IMR-90 (cell line): Measurements from ENCODE around the gene ZMYM4. TPM values are rescaled to one million over a fixed set of nuclear protein-coding genes. Genes with fewer than 3 reads are reported as not detected.

ENCODE experiments used
- ATAC-seq: fragments of 200-7000 bp; cut with Tn5 transposase; 2 replicates; pipeline ENCODE4 v1.9.1; 2020; ENCODE audit warnings: low read depth, mild to moderate bottlenecking, moderate library complexity
- BruUV-seq: library from RNA; stranded (reverse); fragments of 400-500 nt; replicated peaks from 2 replicates; lab custom pipeline; 2021; lab: Mats Ljungman, UMichigan
- CTCF ChIA-PET: fragments of 300-600 bp; formaldehyde crosslinking; extraction: SDS; loops from one replicate; lab custom pipeline; 2021; ENCODE audit warnings: antibody characterized with exemption; lab: Yijun Ruan, JAX
- POLR2A ChIA-PET: fragments of 300-600 bp; sonication (Branson Sonifier 250); formaldehyde crosslinking; loops from one replicate; lab custom pipeline; 2022; ENCODE audit warnings: antibody characterized with exemption; ENCODE audit not compliant: unreplicated experiment; lab: Charles Lee
- DNase-seq: peaks from one replicate; pipeline ENCODE4 v3.0.0; 2013
- H2AFZ ChIP-seq: replicated peaks from 2 replicates; pipeline ENCODE3; 2013; ENCODE audit warnings: low read length, mild to moderate bottlenecking; ENCODE audit not compliant: poor library complexity
- H2AK5ac ChIP-seq: 2 replicates; pipeline ENCODE4 v1.6.1; 2013; ENCODE audit warnings: low read depth, low read length, inconsistent platforms
- H2AK9ac ChIP-seq: replicated peaks from 2 replicates; pipeline ENCODE3; 2013; ENCODE audit warnings: mild to moderate bottlenecking, low read depth, low read length, moderate library complexity; ENCODE audit not compliant: poor library complexity
- H2BK120ac ChIP-seq: 2 replicates; pipeline ENCODE4 v1.6.1; 2013; ENCODE audit warnings: low read depth, low read length, inconsistent platforms
- H2BK15ac ChIP-seq: 3 replicates; pipeline ENCODE4 v1.6.1; 2013; ENCODE audit warnings: low read depth, low read length, inconsistent platforms
- H2BK20ac ChIP-seq: 2 replicates; pipeline ENCODE4 v1.6.1; 2013; ENCODE audit warnings: low read depth, mild to moderate bottlenecking, inconsistent platforms, low read length, moderate library complexity
- H2BK5ac ChIP-seq: 2 replicates; pipeline ENCODE4 v1.6.1; 2013; ENCODE audit warnings: mild to moderate bottlenecking, low read depth, low read length, inconsistent platforms; ENCODE audit not compliant: poor library complexity, severe bottlenecking
- H3K14ac ChIP-seq: replicated peaks from 2 replicates; pipeline ENCODE4 v1.6.1; 2013; ENCODE audit warnings: low read depth, low read length, inconsistent platforms
- H3K18ac ChIP-seq: 2 replicates; pipeline ENCODE4 v1.6.1; 2013; ENCODE audit warnings: low read depth, low read length, control low read depth
- H3K23ac ChIP-seq: 2 replicates; pipeline ENCODE4 v1.6.1; 2013; ENCODE audit warnings: low read depth, low read length, inconsistent platforms
- H3K27ac ChIP-seq: 2 replicates; pipeline ENCODE4 v1.5.1; 2013; ENCODE audit warnings: mild to moderate bottlenecking, control low read depth, low read length; ENCODE audit not compliant: insufficient read depth
- H3K27me3 ChIP-seq: 2 replicates; pipeline ENCODE4 v1.6.1; 2013; ENCODE audit warnings: low read length; ENCODE audit not compliant: control insufficient read depth, insufficient read depth
- H3K36me3 ChIP-seq: 2 replicates; pipeline ENCODE4 v1.6.1; 2013; ENCODE audit warnings: low read length, mixed read lengths; ENCODE audit not compliant: control insufficient read depth, insufficient read depth
- H3K4ac ChIP-seq: 2 replicates; pipeline ENCODE4 v1.6.1; 2013; ENCODE audit warnings: low read depth, low read length, inconsistent platforms
- H3K4me1 ChIP-seq: 2 replicates; pipeline ENCODE4 v1.6.1; 2013; ENCODE audit warnings: low read length, mixed read lengths; ENCODE audit not compliant: control insufficient read depth, insufficient read depth
- H3K4me2 ChIP-seq: 2 replicates; pipeline ENCODE4 v1.6.1; 2013; ENCODE audit warnings: low read depth, mild to moderate bottlenecking, control low read depth, low read length, moderate library complexity
- H3K4me3 ChIP-seq: 2 replicates; pipeline ENCODE4 v1.5.1; 2013; ENCODE audit warnings: low read depth, mild to moderate bottlenecking, control low read depth, low read length, moderate library complexity; ENCODE audit not compliant: insufficient read depth
- H3K56ac ChIP-seq: 2 replicates; pipeline ENCODE4 v1.6.1; 2013; ENCODE audit warnings: low read length, inconsistent platforms; ENCODE audit not compliant: insufficient read depth; ENCODE audit errors: extremely low read depth
- H3K79me1 ChIP-seq, 2 experiments: 2 replicates each; pipeline ENCODE4 v1.6.1; 2013; ENCODE audit warnings: low read length in 2 of 2, inconsistent platforms in 1 of 2, low read depth in 1 of 2
- H3K9ac ChIP-seq: 2 replicates; pipeline ENCODE4 v1.6.1; 2013; ENCODE audit warnings: low read depth, low read length, control low read depth
- H3K9me1 ChIP-seq: 2 replicates; pipeline ENCODE4 v1.6.1; 2013; ENCODE audit warnings: low read length, inconsistent platforms; ENCODE audit not compliant: insufficient read depth
- H3K9me3 ChIP-seq: 2 replicates; pipeline ENCODE4 v1.6.1; 2013; ENCODE audit warnings: low read length; ENCODE audit not compliant: control insufficient read depth, insufficient read depth
- H4K20me1 ChIP-seq: 2 replicates; pipeline ENCODE4 v1.6.1; 2013; ENCODE audit warnings: low read length, inconsistent platforms; ENCODE audit not compliant: insufficient read depth
- H4K5ac ChIP-seq: 2 replicates; pipeline ENCODE4 v1.6.1; 2013; ENCODE audit warnings: mild to moderate bottlenecking, low read depth, low read length, control low read depth
- H4K8ac ChIP-seq, 2 experiments: 2 replicates each; pipeline ENCODE4 v1.6.1; 2013; ENCODE audit warnings: low read depth in 2 of 2, low read length in 2 of 2, control low read depth in 1 of 2, inconsistent platforms in 1 of 2
- H4K91ac ChIP-seq: 2 replicates; pipeline ENCODE4 v1.6.1; 2013; ENCODE audit warnings: low read depth, low read length, inconsistent platforms; ENCODE audit not compliant: insufficient read depth
- CEBPB ChIP-seq: IDR thresholded peaks from 2 replicates; pipeline ENCODE4 v1.6.1; 2012; ENCODE audit warnings: low read depth, low read length, improper control_type of control experiment
- CHD1 ChIP-seq: IDR thresholded peaks from 2 replicates; pipeline ENCODE4 v1.6.1; 2012; ENCODE audit warnings: low read depth, low read length, improper control_type of control experiment
- CTCF ChIP-seq: conservative IDR thresholded peaks from 2 replicates; pipeline ENCODE4 v1.5.1; 2012; ENCODE audit warnings: mild to moderate bottlenecking, low read depth, low read length, improper control_type of control experiment
- ELK1 ChIP-seq: fragments of 150-350 bp; IDR thresholded peaks from 2 replicates; pipeline ENCODE4 v1.6.1; 2016; ENCODE audit warnings: low read depth, mild to moderate bottlenecking, low read length, moderate library complexity, borderline replicate concordance
- FOS ChIP-seq: fragments of 150-350 bp; IDR thresholded peaks from 2 replicates; pipeline ENCODE4 v1.6.1; 2016; ENCODE audit warnings: low read depth, low read length
- MAZ ChIP-seq: IDR thresholded peaks from 2 replicates; pipeline ENCODE4 v1.6.1; 2012; ENCODE audit warnings: low read depth, mild to moderate bottlenecking, low read length, improper control_type of control experiment, moderate library complexity, borderline replicate concordance
- MXI1 ChIP-seq: IDR thresholded peaks from 2 replicates; pipeline ENCODE4 v1.6.1; 2012; ENCODE audit warnings: low read depth, mild to moderate bottlenecking, low read length, moderate library complexity, borderline replicate concordance
- NFE2L2 ChIP-seq: fragments of 150-350 bp; IDR thresholded peaks from 2 replicates; pipeline ENCODE4 v1.6.1; 2016; ENCODE audit warnings: low read depth, mild to moderate bottlenecking, low read length
- RFX5 ChIP-seq: IDR thresholded peaks from 2 replicates; pipeline ENCODE4 v1.8.0; 2012; ENCODE audit warnings: low read depth, mild to moderate bottlenecking, low read length, moderate library complexity
- WGBS, 2 experiments: methylation state at CpG; one replicate each; pipeline versions ENCODE4 v1.1.5 to v1.1.7; 2013; ENCODE audit warnings: missing lambda C conversion rate in 2 of 2; ENCODE audit not compliant: insufficient read length in 1 of 2; ENCODE audit errors: extremely low coverage in 2 of 2; 5-methylcytosine and 5-hydroxymethylcytosine counted together
- dilution Hi-C: fragments of 300-500 bp; cut with HindIII; formaldehyde crosslinking; loops from one replicate; pipeline ENCODE4 v1.14.3; 2018; ENCODE audit warnings: low sequenced_read_pairs; ENCODE audit not compliant: unreplicated experiment
- in situ Hi-C: fragments of 300-500 bp; cut with MboI; formaldehyde crosslinking; loops from 3 replicates; pipeline ENCODE4 v1.14.3; 2019; ENCODE audit warnings: low sequenced_read_pairs, inconsistent platforms, mixed read lengths
- intact Hi-C: fragments of 100-400 bp; cut with micrococcal nuclease; formaldehyde crosslinking; loops from 2 replicates; pipeline ENCODE4 v1.10.0; 2022
- polyA plus RNA-seq, 3 experiments: library from polyadenylated mRNA; depleted of rRNA; stranded (reverse); fragments of >200 nt; gene quantifications; 2 replicates each; pipeline ENCODE4 v1.2.3, GENCODE V29; 2012; ENCODE audit warnings: low replicate concordance in 1 of 3
- total RNA-seq: library from RNA; depleted of rRNA; stranded (reverse); fragments of >200 nt; gene quantifications from 2 replicates; pipeline ENCODE4 v1.2.3, GENCODE V29; 2012

ZMYM4 gene
- total and polyA plus RNA-seq, 2 of the 4 experiments (the other 2 are of a cell fraction) = 14.7 to 53.8 TPM

GRCh38 chr1:35442734-35443133 is 174.2 kb downstream of the ZMYM4 start:
- H4K5ac ChIP-seq = no peak overlapping the region
- CTCF ChIA-PET = no interaction called here
- no peak overlapping the region for H2AK5ac ChIP-seq
- no peaks in the 10 kb centered on the region for H3K9me3 ChIP-seq
- no peak overlapping the region for H2BK120ac ChIP-seq
- H2BK5ac ChIP-seq = no peak overlapping the region
- 89% methylated on average over 3 of the region's 4 CpGs; no CpG with 5 or more reads in 1 of the 2 experiments for WGBS, 2 experiments
- no TSS peak for BruUV-seq
- H3K4me1 ChIP-seq = peaks cover under 1% of the 10 kb centered on the region; the same call in 1 of the 2 replicates
- H3K9ac ChIP-seq = no peak overlapping the region
- H3K4me2 ChIP-seq = no peak overlapping the region
- ATAC-seq = no peak
- H3K4ac ChIP-seq = no peak overlapping the region
- H3K14ac ChIP-seq = no peak overlapping the region
- in situ Hi-C loops = no loop called here
- POLR2A ChIA-PET = no interaction called here
- no peak overlapping the region for H2BK15ac ChIP-seq
- dilution Hi-C loops = no loop called here
- no peaks in the 10 kb centered on the region for H3K27me3 ChIP-seq
- no peak overlapping the region for H2AK9ac ChIP-seq
- H4K20me1 ChIP-seq = no peaks in the 10 kb centered on the region
- TF ChIP-seq CHD1 (no peak), RFX5 (no peak), ELK1 (no peak), MXI1 (no peak), CTCF (no peak), MAZ (no peak), CEBPB (no peak), FOS (no peak), NFE2L2 (no peak)
- intact Hi-C loops = no loop called here
- DNase-seq = peak; percentile 12
- peak overlapping the region; percentile 9 for H2AFZ ChIP-seq
- H4K91ac ChIP-seq = no peak overlapping the region
- H3K27ac ChIP-seq = no peak overlapping the region
- H3K56ac ChIP-seq = no peak overlapping the region
- H3K79me1 ChIP-seq = peaks cover 1 to 4% of the 10 kb centered on the region in 2 experiments; a peak in 2 of 4 replicates
- H3K4me3 ChIP-seq = no peak overlapping the region
- H2BK20ac ChIP-seq = no peak overlapping the region
- no peak overlapping the region for H4K8ac ChIP-seq
- no peak overlapping the region for H3K23ac ChIP-seq
- no peak overlapping the region for H3K18ac ChIP-seq
- peaks cover 5% of the 10 kb centered on the region for H3K9me1 ChIP-seq
- peaks cover 50% of the 10 kb centered on the region for H3K36me3 ChIP-seq
